Sigmoid colon (tissue), 7 donors: ENCODE results near the gene TRIP6. TPM values are rescaled to one million over a fixed set of nuclear protein-coding genes. Genes with fewer than 3 reads are reported as not detected.

ENCODE experiments used
- DNase-seq: peaks from one replicate; pipeline ENCODE4 v3.0.0-alpha.2; 2019
- H3K27ac ChIP-seq, 4 donors: fragments of 200-600 bp; sonication (generic); one replicate each; pipeline ENCODE4 v1.5.1; 2016 to 2019; ENCODE audit warnings: mild to moderate bottlenecking in 1 of 4
- H3K27me3 ChIP-seq, 3 donors: fragments of 200-600 bp; sonication (generic); one replicate each; pipeline ENCODE4 v1.5.1; 2019; ENCODE audit warnings: mild to moderate bottlenecking in 1 of 3
- H3K36me3 ChIP-seq, 4 donors: fragments of 200-600 bp; sonication (generic); one replicate each; pipeline ENCODE4 v1.5.1; 2016 to 2019
- H3K4me1 ChIP-seq, 4 donors: fragments of 200-600 bp; sonication (generic); one replicate each; pipeline ENCODE4 v1.5.1; 2017 to 2019
- H3K4me3 ChIP-seq, 4 donors: fragments of 200-600 bp; sonication (generic); one replicate each; pipeline ENCODE4 v1.5.1; 2017 to 2019; ENCODE audit warnings: mild to moderate bottlenecking in 2 of 4, moderate library complexity in 1 of 4
- H3K9me3 ChIP-seq, 4 donors: fragments of 200-600 bp in 3 of 4; sonication (generic) in 3 of 4; one replicate each; pipeline versions ENCODE4 v1.5.1 to v1.6.1; 2013 to 2019
- CTCF ChIP-seq, 4 experiments: fragments of 450-650 bp in 3 of 4; fragments of 200-600 bp in 1 of 4; IDR thresholded peaks; one replicate each; pipeline ENCODE4 v1.5.1; 2016 to 2019; ENCODE audit warnings: antibody characterized with exemption in 4 of 4, mild to moderate bottlenecking in 3 of 4, moderate library complexity in 2 of 4
- EP300 ChIP-seq, 4 donors: sonication (generic); formaldehyde crosslinking; IDR thresholded peaks; one replicate each; pipeline ENCODE4 v1.6.1; 2017; ENCODE audit warnings: antibody characterized with exemption in 4 of 4
- POLR2A ChIP-seq, 2 donors: fragments of 450-650 bp; IDR thresholded peaks; one replicate each; pipeline ENCODE4 v1.6.1; 2016; ENCODE audit warnings: antibody characterized with exemption in 2 of 2, mild to moderate bottlenecking in 2 of 2, moderate library complexity in 2 of 2
- POLR2AphosphoS5 ChIP-seq, 4 donors: sonication (generic); formaldehyde crosslinking; IDR thresholded peaks; one replicate each; pipeline ENCODE4 v1.6.1; 2017; ENCODE audit warnings: antibody characterized with exemption in 4 of 4
- WGBS, 2 donors: extraction: QIAGEN DNeasy Blood & Tissue Kit; methylation state at CpG; one replicate each; pipeline ENCODE4 v1.1.7; 2013; 5-methylcytosine and 5-hydroxymethylcytosine counted together
- intact Hi-C: fragments of 100-400 bp; cut with DNase I; formaldehyde crosslinking; loops from one replicate; pipeline ENCODE4 v1.15.1; 2023
- polyA plus RNA-seq, 3 donors: library from polyadenylated mRNA; stranded (reverse); fragments of 200-250 nt; gene quantifications; one replicate each; pipeline ENCODE4 v1.2.3, GENCODE V29; 2013
- total RNA-seq, 4 donors: library from RNA; depleted of rRNA; stranded (reverse); fragments of >200 nt; gene quantifications; one replicate each; pipeline ENCODE4 v1.1.0, GENCODE V29; 2016
- donor health status: healthy with polysubstance abuse.
- donor health status: Bipolar disorder and iron deficiency.
- donor health status: healthy.

Gene TRIP6
- total and polyA plus RNA-seq, 7 donors, result 12.0 to 79.7 (median 45.9) TPM

- Histone ChIP-seq H3K36me3 (peaks cover 0 to 58% (median 27%) of the 10 kb centered on the region in 4 donors), H3K4me1 (peaks cover 0 to 49% (median 37%) of the 10 kb centered on the region in 4 donors)
These were observed 6.6 kb downstream of the TRIP6 start for GRCh38 chr7:100873599-100874299.

GRCh38 chr7:100874300-100874576, 7.1 kb downstream of the TRIP6 start:
- intact Hi-C loops, result loop anchor here (10.0 kb wide), 1 partner anchor 259 kb away; the partner anchor contains the start of gene MOSPD3
- Histone ChIP-seq H3K4me1 (peaks cover 0 to 44% (median 32%) of the 10 kb centered on the region in 4 donors), H3K27ac (peak overlapping the region; percentile 93 to 97 (median 96))

More at GRCh38 chr7:100873599-100874299, 6.6 kb downstream of the TRIP6 start:
- H3K9me3 ChIP-seq, result no peaks in the 10 kb centered on the region
- H3K27ac ChIP-seq, result peak overlapping the region; percentile 93 to 97 (median 96)
- intact Hi-C loops, result loop anchor here (10.0 kb wide), 1 partner anchor 259 kb away; the partner anchor contains the start of gene MOSPD3
- WGBS, 2 donors, result 94 to 95% methylated on average over 10 of the region's 10 CpGs
- H3K4me3 ChIP-seq, result peak overlapping the region; percentile 91 to 99 (median 95)
- no peak for TF ChIP-seq POLR2A (IDR thresholded peaks at IDR 0.05)
- TF ChIP-seq CTCF (IDR thresholded peaks at IDR 0.05), result no peak
- no peak for TF ChIP-seq EP300 (IDR thresholded peaks at IDR 0.05)
- TF ChIP-seq POLR2AphosphoS5 (IDR thresholded peaks at IDR 0.05), result no peak
- H3K27me3 ChIP-seq, result no peaks in the 10 kb centered on the region
- no peak for DNase-seq

GRCh38 chr7:100874577-100875355, 7.6 kb downstream of the TRIP6 start, which contains the start of gene SRRT:
Gene SRRT (plus strand): TSS chr7:100875103. CDS start chr7:100875591, 488 bp downstream.
- TF ChIP-seq POLR2A (IDR thresholded peaks at IDR 0.05), result peak; percentile 97 to 98
- TF ChIP-seq POLR2AphosphoS5 (IDR thresholded peaks at IDR 0.05), result peak; percentile 99 to 100 (median 100)
- peak; percentile 58 to 86 (median 69) for TF ChIP-seq CTCF (IDR thresholded peaks at IDR 0.05)
- peak in 1 of 4 donors; percentile 78 for TF ChIP-seq EP300 (IDR thresholded peaks at IDR 0.05)
- 3 to 4% methylated on average over 79 of the region's 79 CpGs for WGBS, 2 donors
- H3K27me3 ChIP-seq, result no peaks in the 10 kb centered on the region
- peak; percentile 99 for DNase-seq
- intact Hi-C loops, result loop anchor here (10.0 kb wide), 1 partner anchor 260 kb away; the partner anchor contains the start of gene MOSPD3
- peak within 1 kb of the TSS; percentile 91 to 99 (median 95) for H3K4me3 ChIP-seq
- H3K4me1 ChIP-seq, result peaks cover 0 to 41% (median 32%) of the 10 kb centered on the region in 4 donors
- H3K36me3 ChIP-seq, result peaks cover 0 to 62% (median 29%) of the 10 kb centered on the region in 4 donors
- peak within 1 kb of the TSS; percentile 93 to 97 (median 96) for H3K27ac ChIP-seq
- no peaks in the 10 kb centered on the region for H3K9me3 ChIP-seq

More at GRCh38 chr7:100874300-100874576, 7.1 kb downstream of the TRIP6 start:
- Histone ChIP-seq H3K4me3 (peak overlapping the region; percentile 91 to 99 (median 95)), H3K36me3 (peaks cover 0 to 62% (median 29%) of the 10 kb centered on the region in 4 donors), H3K27me3 (no peaks in the 10 kb centered on the region), H3K9me3 (no peaks in the 10 kb centered on the region)
- TF ChIP-seq EP300 (IDR thresholded peaks at IDR 0.05) (no peak), POLR2AphosphoS5 (IDR thresholded peaks at IDR 0.05) (no peak), POLR2A (IDR thresholded peaks at IDR 0.05) (no peak), CTCF (IDR thresholded peaks at IDR 0.05) (no peak)
- DNase-seq, result no peak
- 64 to 69% methylated on average over 8 of the region's 8 CpGs for WGBS, 2 donors

GRCh38 chr7:100875356-100875751, 8.2 kb downstream of the TRIP6 start:
- peak overlapping the region; percentile 93 to 97 (median 96) for H3K27ac ChIP-seq
- peak; percentile 82 for DNase-seq
- peaks cover 0 to 38% (median 32%) of the 10 kb centered on the region in 4 donors for H3K4me1 ChIP-seq
- H3K36me3 ChIP-seq, result peaks cover 0 to 58% (median 25%) of the 10 kb centered on the region in 4 donors
- no peaks in the 10 kb centered on the region for H3K27me3 ChIP-seq
- intact Hi-C loops, result loop anchor here (10.0 kb wide), 1 partner anchor 261 kb away; the partner anchor contains the start of gene MOSPD3
- peak overlapping the region; percentile 91 to 99 (median 95) for H3K4me3 ChIP-seq
- no peak for TF ChIP-seq CTCF (IDR thresholded peaks at IDR 0.05)
- TF ChIP-seq POLR2A (IDR thresholded peaks at IDR 0.05), result no peak
- TF ChIP-seq EP300 (IDR thresholded peaks at IDR 0.05), result no peak
- TF ChIP-seq POLR2AphosphoS5 (IDR thresholded peaks at IDR 0.05), result no peak
- no peaks in the 10 kb centered on the region for H3K9me3 ChIP-seq
- WGBS, 2 donors, result 0% methylated on average over 39 of the region's 39 CpGs
